IPS-11a (cell line): ENCODE data around the gene IFITM1.
"Not testable (repeated sequence)": the region's sequence is repeated elsewhere in the genome, so short reads cannot be mapped to it uniquely, and the experiment has no call there.

ENCODE experiments used
- H3K4me3 ChIP-seq: one replicate; pipeline ENCODE4 v1.5.1; 2013; ENCODE audit warnings: low read depth, low read length, control low read depth

IFITM1 gene

GRCh38 chr11:282630-283360, 31.0 kb upstream of the IFITM1 start:
- H3K4me3 ChIP-seq = no peak overlapping the region

- H3K4me3 ChIP-seq = no peak overlapping the region
Observed at GRCh38 chr11:283405-284104, 30.3 kb upstream of the IFITM1 start.

GRCh38 chr11:284105-285020, 29.5 kb upstream of the IFITM1 start:
- H3K4me3 ChIP-seq = no peak overlapping the region

DNA sequence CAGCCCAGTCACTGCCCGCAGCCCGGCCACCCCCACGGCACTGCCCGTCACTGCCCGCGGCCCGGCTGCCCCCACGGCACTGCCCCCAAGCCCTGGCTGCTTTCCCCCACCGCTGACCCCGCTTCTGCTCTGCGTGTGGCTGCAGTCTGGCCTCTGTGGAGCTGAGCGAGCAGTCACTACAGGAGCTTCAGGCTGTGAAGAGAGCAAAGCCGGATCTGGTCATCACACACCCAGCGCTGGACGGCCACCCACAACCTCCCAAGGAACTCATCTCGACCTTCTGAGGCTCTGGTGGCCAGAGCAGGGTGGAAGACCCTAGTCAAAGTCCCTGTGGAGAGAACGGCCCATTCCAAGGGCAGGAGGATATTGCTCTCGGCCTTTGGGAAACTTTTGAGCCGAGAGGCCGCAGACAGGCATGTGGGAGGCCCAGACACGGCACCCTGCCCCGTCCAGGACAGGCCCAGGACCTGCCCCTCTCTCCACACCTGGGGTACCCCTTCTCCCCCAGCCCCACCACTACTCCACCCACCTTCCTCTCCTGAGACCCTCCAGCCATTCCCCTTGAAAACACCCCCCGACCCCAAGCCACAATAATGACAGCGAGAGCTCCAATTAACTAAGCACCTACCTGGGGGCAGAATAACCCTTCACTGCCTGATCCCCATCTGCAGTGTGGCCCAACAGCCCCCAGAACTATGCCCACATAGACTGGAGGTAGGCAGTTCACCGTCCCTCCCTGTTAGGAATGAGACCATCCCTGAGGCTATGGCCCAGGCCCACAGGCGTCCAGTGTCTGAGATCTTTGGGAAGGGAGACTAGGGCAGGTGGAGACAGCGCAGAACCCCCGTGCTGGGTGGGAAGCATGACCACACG, 28.6 kb upstream of the IFITM1 start:
- H3K4me3 ChIP-seq = no peak overlapping the region

- no peak overlapping the region for H3K4me3 ChIP-seq
Observed at GRCh38 chr11:285894-286220, 28.0 kb upstream of the IFITM1 start.

GRCh38 chr11:286977-287820, 26.6 kb upstream of the IFITM1 start:
- H3K4me3 ChIP-seq = not testable (repeated sequence)

DNA sequence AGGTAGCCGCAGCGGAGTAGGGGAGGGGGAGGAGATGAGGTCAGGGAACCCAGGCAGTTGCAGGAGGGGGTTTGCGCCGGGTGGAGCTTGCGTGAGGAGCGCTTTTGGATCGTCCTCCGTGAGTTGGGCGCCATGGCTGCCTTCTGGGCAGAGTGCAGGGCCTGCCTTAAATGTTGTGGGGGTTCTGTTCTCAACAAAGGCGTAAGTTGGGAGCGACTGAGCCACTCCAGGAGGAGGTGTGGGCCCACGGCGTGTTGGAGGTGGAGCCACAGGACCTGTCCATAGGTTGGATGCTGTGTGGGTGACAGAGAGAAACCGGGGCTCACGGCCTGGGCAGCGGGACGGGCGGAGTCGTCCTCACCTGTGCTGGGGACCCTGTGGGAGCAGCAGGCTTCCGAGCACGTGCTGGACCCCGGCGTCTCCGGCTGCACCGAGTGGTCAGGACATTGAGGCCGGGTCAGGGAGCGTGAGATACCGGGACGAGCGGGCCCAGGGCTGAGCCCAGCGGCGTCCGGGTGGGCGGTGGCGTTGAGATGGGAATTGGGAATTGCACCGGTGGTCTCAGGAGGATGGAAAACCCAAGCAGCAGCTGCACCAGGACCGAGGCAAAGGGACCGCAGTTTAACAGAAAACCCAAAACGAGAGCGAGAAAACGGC, 25.9 kb upstream of the IFITM1 start:
- H3K4me3 ChIP-seq = peak overlapping the region; percentile 33

- peak within 1 kb of the TSS; percentile 33 for H3K4me3 ChIP-seq
Observed at GRCh38 chr11:288478-289397, 25.1 kb upstream of the IFITM1 start, which contains the start of gene PGGHG. Gene PGGHG, plus strand, starts transcription at chr11:289126. Its CDS starts 691 bp downstream, at chr11:289817.

DNA sequence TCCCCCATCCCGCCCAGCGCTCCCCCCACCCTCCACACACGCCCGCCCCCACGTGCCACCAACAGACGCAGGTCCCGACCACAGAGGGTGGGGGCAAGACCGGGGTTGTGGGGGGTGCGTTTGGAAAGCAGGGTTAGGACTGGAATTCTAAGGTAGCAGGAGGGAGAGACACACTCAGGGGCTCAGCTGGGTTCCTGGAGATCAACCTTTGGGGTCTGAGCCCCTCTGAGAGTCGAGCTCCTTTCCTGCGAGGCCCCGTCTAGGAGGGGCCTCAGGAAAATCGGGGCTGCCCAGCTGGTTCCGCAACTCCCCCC, 24.5 kb upstream of the IFITM1 start:
- no peak overlapping the region for H3K4me3 ChIP-seq

- H3K4me3 ChIP-seq = no peak overlapping the region
Observed at GRCh38 chr11:289712-290620, 23.9 kb upstream of the IFITM1 start.

DNA sequence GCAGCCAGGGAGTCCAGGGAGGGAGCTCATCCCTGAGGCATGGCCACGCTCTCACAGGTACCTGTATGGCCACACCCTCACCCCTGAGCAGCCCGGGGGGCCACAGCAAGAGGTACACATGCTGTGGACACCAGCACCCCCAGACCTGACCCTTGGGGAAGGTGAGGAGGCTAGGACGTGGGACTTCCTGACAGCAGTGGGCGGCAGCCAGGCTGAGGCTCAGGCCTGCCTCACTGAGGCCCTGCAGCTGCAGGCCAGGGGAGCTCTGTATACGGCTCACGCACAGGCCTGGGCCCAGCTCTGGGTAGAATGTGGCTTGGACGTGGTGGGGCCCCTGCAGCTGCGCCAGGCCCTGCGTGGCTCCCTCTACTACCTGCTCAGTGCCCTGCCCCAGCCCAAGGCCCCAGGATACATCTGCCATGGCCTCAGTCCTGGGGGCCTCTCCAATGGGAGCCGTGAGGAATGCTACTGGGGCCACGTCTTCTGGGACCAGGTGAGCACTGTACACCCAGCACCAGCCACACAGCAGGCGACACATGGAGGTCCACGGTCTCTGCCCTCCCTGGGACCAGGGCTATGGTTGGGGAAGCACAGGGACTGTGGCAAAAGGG, 23.1 kb upstream of the IFITM1 start:
- no peak overlapping the region for H3K4me3 ChIP-seq

GRCh38 chr11:291281-292210, 22.3 kb upstream of the IFITM1 start:
- no peak overlapping the region for H3K4me3 ChIP-seq

GRCh38 chr11:292211-293121, 21.4 kb upstream of the IFITM1 start:
- no peak overlapping the region for H3K4me3 ChIP-seq

- H3K4me3 ChIP-seq = no peak overlapping the region
Observed at GRCh38 chr11:293271-293851, 20.5 kb upstream of the IFITM1 start.
